Fibroblast of pulmonary artery (primary cell): ENCODE results near the gene ZNF584.

ENCODE experiments used
- DNase-seq: peaks from one replicate; pipeline ENCODE4 v3.0.0-alpha.2; 2010; ENCODE audit warnings: low read depth
- H3K4me3 ChIP-seq: replicated peaks from 2 replicates; pipeline ENCODE4 v1.5.1; 2011; ENCODE audit warnings: low read depth, mild to moderate bottlenecking, control low read depth, low read length, moderate library complexity
- CTCF ChIP-seq: IDR thresholded peaks from 2 replicates; pipeline ENCODE4 v1.5.1; 2011; ENCODE audit warnings: mild to moderate bottlenecking, control low read depth, low read length, inconsistent platforms; ENCODE audit errors: missing control alignments

The ZNF584 gene

GRCh38 chr19:58381460-58382212, 26.8 kb upstream of the ZNF584 start:
- no peak for DNase-seq
- H3K4me3 ChIP-seq = peak overlapping the region; percentile 86
- no peak for TF ChIP-seq CTCF

DNA sequence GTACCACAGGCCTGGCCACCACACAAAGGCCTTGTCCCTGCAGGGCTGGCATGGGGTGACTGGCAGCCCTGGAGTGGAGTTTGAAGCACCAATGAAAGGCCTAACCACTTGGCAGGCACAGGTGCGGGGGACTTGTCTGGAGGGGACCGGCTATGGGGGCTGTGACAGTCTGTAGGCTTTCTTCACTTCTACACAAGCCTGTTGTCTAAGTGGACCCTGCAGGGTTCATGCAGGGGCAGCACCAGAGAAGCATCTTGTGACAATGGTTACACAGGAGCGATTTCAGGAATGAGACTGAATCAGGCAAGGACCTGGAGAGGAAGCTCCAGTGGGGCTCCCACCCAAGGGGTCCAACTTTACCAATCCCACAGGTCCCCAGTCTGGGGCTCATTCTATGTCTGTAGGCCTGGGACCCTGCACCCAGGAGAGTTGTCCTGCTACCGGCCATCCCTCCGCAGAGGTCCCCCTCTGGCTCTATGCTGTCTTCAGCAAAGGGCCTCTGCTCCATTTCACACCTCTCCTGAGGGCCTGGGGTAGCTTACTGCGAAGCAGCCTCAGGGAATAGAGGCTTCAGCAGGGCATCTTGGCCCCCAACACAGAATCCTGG, 25.3 kb upstream of the ZNF584 start:
- no peak for TF ChIP-seq CTCF
- no peak for DNase-seq
- no peak overlapping the region for H3K4me3 ChIP-seq

DNA sequence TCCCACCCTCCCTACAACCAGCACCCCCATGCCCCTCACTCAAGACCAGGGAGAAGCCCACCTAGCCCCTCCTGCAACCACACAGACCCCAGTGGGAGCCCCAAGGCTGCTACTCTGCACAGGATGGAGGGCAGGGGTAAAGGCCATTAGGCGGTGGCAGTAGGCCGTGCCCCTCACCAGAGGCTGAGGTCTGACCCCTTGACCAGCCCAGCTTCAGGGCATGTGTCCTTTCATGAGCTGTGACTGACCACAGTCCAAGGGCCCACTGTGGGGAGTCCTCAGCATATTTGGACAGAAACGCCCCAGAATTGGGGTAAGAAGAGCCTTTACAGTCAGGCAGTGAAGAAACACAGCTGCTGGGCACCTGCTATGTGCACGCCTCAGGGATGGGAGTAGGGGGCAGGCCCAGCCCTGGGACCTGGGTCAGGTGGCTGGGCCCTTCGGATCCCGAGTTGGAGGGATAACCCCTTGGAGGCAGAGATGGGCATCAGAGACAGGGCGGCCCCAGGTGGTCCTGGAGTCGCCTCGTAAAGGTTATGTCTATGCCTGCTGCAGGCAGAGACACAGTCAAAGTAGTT, 23.0 kb upstream of the ZNF584 start:
- H3K4me3 ChIP-seq = peak overlapping the region; percentile 85
- TF ChIP-seq CTCF = no peak
- no peak for DNase-seq

DNA sequence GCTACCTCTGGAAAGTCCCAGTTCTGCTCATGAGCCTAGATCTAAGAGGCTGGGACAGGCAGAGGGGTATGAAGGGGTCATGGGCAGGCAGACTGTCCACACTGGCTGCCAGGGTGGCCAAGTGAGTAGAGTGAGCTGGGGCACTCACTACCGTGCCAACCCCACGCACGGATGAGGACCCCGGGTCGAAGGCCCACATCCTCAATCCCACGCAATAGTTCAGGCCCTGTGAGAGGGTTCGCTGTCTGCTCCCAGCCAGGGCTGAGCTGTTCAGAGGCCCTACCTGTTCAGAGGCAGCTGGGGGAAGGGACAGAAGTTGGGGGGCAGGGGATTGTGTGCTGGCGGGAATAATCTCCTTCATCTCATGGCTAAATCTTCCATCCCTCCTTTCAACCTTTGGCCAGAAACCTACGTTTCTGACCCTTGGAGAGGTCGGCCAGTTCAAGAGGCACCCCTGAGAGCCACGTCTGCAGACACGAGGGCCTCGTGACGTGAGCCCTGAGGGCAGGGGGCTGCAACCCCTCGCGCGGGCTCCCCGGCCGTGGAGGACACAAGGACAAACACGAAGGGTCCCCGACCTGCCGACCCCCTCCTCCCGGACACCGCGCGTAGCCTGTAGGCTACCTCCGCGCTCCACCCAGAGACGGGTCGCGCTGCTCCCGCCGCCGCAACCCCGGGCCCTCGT, 22.4 kb upstream of the ZNF584 start:
- no peak for TF ChIP-seq CTCF
- H3K4me3 ChIP-seq = peak overlapping the region; percentile 85
- DNase-seq = no peak

DNA sequence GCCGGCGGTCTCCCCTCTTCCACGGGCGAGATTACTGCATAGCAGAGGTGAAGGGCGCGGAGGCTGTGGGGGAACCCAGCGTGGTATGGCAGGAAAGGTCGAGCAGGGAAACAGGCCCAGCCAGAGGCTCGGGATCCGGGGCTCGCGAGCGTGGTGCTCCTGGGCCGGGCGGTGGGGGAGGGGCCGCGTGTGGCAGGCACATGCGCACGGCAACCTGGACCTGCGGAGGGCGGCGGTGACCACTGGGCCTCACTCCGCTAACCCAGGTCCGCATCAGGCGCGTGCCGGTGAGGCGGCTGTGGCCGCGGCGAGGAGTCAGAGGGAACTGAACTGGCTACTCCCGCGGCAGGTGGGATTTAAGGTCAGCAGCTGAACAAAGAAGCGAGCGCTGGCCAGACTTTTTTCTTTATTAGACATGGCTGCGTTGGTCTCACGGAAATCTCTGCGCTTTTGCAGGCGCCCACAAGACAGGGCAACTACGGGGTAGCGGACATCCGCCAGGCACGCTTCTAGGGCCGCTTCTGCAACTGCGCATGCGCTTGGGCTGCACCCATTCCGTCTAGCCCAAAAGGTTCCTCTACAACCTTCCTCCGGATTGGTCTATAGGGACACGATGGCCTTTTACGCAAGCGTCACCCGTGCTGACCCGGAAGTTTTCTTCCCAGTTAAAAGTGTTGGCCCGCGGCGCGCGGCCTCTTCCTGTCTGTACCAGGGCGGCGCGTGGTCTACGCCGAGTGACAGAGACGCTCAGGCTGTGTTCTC, 21.7 kb upstream of the ZNF584 start, which contains the start of gene RPS5:
Gene RPS5, plus strand, starts transcription at position 694 of the 762 bp plus-strand sequence. CDS start 869 bp downstream, outside the sequence.
- TF ChIP-seq CTCF = no peak
- DNase-seq = peak; percentile 99
- H3K4me3 ChIP-seq = peak within 1 kb of the TSS; percentile 85
